Activated T-helper 1 cell treated with anti-CD3 and anti-CD28 coated beads, Interleukin-12 subunit alpha, Interleukin-12 subunit beta, Interleukin-2, Interleukin-4 antibody, amounts not matched to agents 30 ng/mL and 10 ng/mL and 1 ng/mL, durations not matched to agents 14 hours and 24 hours and 36 hours (primary cell): Measurements from ENCODE around the gene MC2R. TPM values are rescaled to one million over a fixed set of nuclear protein-coding genes. Genes with fewer than 3 reads are reported as not detected.
"Not testable (repeated sequence)": the region's sequence is repeated elsewhere in the genome, so short reads cannot be mapped to it uniquely, and the experiment has no call there.

Experiments used
- DNase-seq: peaks from one replicate; pipeline ENCODE4 v3.0.0; 2021; ENCODE audit warnings: low spot score
- H3K27ac Mint-ChIP-seq: one replicate; pipeline ENCODE4 v1.8.0; 2021; ENCODE audit warnings: mild to moderate bottlenecking, mixed read lengths
- H3K27me3 Mint-ChIP-seq: one replicate; pipeline ENCODE4 v1.8.0; 2022; ENCODE audit warnings: mild to moderate bottlenecking, moderate library complexity, mixed read lengths; ENCODE audit not compliant: insufficient read depth
- H3K36me3 Mint-ChIP-seq: one replicate; pipeline ENCODE4 v1.8.0; 2021; ENCODE audit warnings: low read depth, mixed read lengths
- H3K4me1 Mint-ChIP-seq: one replicate; pipeline ENCODE4 v1.8.0; 2021; ENCODE audit warnings: low read depth, mixed read lengths
- H3K4me3 Mint-ChIP-seq: one replicate; pipeline ENCODE4 v1.8.0; 2021; ENCODE audit warnings: mild to moderate bottlenecking, moderate library complexity, mixed read lengths
- H3K9me3 Mint-ChIP-seq: one replicate; pipeline ENCODE4 v1.8.0; 2021; ENCODE audit warnings: mixed read lengths
- intact Hi-C: fragments of 100-400 bp; cut with micrococcal nuclease; formaldehyde crosslinking; loops from one replicate; pipeline ENCODE4 v1.15.1; 2024
- total RNA-seq: library from RNA; stranded (reverse); gene quantifications from 2 replicates; pipeline ENCODE4 v1.2.3, GENCODE V29; 2022

The MC2R gene
- total RNA-seq, 1 donor from 2014 or later: not detected

GRCh38 chr18:13888191-13888716, 27.1 kb downstream of the MC2R start:
- no peaks in the 10 kb centered on the region for H3K36me3 Mint-ChIP-seq
- no peaks in the 10 kb centered on the region for H3K4me1 Mint-ChIP-seq
- H3K4me3 Mint-ChIP-seq: no peak overlapping the region
- no peak for DNase-seq
- H3K27me3 Mint-ChIP-seq: no peaks in the 10 kb centered on the region
- H3K9me3 Mint-ChIP-seq: no peaks in the 10 kb centered on the region
- intact Hi-C loops: no loop called here
- H3K27ac Mint-ChIP-seq: no peak overlapping the region

DNA sequence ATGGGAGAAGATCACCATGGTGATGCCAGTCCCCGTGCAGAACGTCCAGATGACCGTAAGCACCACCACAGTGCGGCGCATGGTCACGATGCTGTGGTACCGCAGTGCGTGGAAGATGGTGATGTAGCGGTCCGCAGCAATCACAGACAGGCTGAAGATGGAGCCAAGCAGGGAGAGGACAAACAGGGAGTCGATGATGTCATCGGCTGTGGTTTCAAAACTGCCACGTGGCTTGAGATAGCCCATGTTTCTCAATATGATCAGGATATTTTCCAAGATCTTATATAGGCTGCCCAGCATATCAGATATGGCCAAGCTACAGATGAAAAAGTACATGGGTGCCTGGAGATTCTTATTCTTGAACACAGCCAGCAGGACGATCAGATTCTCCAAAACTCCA, 30.3 kb downstream of the MC2R start:
- no peaks in the 10 kb centered on the region for H3K4me1 Mint-ChIP-seq
- intact Hi-C loops: no loop called here
- H3K4me3 Mint-ChIP-seq: no peak overlapping the region
- H3K9me3 Mint-ChIP-seq: no peaks in the 10 kb centered on the region
- H3K36me3 Mint-ChIP-seq: no peaks in the 10 kb centered on the region
- H3K27me3 Mint-ChIP-seq: no peaks in the 10 kb centered on the region
- no peak for DNase-seq
- H3K27ac Mint-ChIP-seq: no peak overlapping the region

GRCh38 chr18:13879937-13880336, 35.4 kb downstream of the MC2R start:
- Mint-ChIP-seq H3K27ac (no peak overlapping the region), H3K4me1 (no peaks in the 10 kb centered on the region), H3K36me3 (no peaks in the 10 kb centered on the region), H3K4me3 (no peak overlapping the region), H3K27me3 (peaks cover 1% of the 10 kb centered on the region), H3K9me3 (no peaks in the 10 kb centered on the region)
- intact Hi-C loops: no loop called here
- DNase-seq: no peak

GRCh38 chr18:13879492-13879891, 35.8 kb downstream of the MC2R start:
- intact Hi-C loops: no loop called here
- Mint-ChIP-seq H3K27me3 (peaks cover 1% of the 10 kb centered on the region), H3K27ac (no peak overlapping the region), H3K4me3 (no peak overlapping the region), H3K4me1 (no peaks in the 10 kb centered on the region), H3K9me3 (no peaks in the 10 kb centered on the region), H3K36me3 (no peaks in the 10 kb centered on the region)
- no peak for DNase-seq

- Mint-ChIP-seq H3K4me1 (no peaks in the 10 kb centered on the region), H3K27ac (no peak overlapping the region), H3K27me3 (peaks cover 1% of the 10 kb centered on the region)
Observed at GRCh38 chr18:13878857-13879256, 36.5 kb downstream of the MC2R start.

DNA sequence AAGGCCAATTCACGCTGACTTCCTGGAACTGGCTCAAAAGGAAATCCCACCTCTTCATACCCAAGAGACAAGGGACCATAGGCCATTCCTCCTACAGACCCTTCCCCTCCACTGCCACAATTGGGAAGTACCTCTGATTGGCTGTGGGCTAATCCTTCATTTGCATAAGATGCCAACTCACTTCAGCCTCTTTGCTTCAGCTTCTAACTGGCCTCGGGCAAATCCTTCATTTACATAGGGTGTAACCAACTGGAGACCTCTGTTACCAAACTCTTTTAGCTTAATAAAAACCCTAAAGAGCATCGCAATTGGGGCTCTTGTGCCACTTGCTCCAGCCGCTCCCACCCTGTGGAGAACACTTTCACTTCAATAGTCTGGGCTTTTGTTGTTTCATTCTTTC, 38.2 kb downstream of the MC2R start:
- H3K4me1 Mint-ChIP-seq: no peaks in the 10 kb centered on the region
- H3K4me3 Mint-ChIP-seq: no peak overlapping the region
- DNase-seq: no peak
- H3K36me3 Mint-ChIP-seq: no peaks in the 10 kb centered on the region
- no peak overlapping the region for H3K27ac Mint-ChIP-seq
- intact Hi-C loops: no loop called here
- H3K9me3 Mint-ChIP-seq: no peaks in the 10 kb centered on the region
- H3K27me3 Mint-ChIP-seq: peaks cover 1% of the 10 kb centered on the region

More at GRCh38 chr18:13878857-13879256, 36.5 kb downstream of the MC2R start:
- DNase-seq: no peak
- no peaks in the 10 kb centered on the region for H3K9me3 Mint-ChIP-seq
- intact Hi-C loops: no loop called here
- H3K4me3 Mint-ChIP-seq: no peak overlapping the region
- no peaks in the 10 kb centered on the region for H3K36me3 Mint-ChIP-seq

GRCh38 chr18:13874558-13874957, 40.8 kb downstream of the MC2R start:
- no peak for DNase-seq
- H3K27ac Mint-ChIP-seq: no peak overlapping the region
- no peaks in the 10 kb centered on the region for H3K4me1 Mint-ChIP-seq
- intact Hi-C loops: no loop called here
- no peak overlapping the region for H3K4me3 Mint-ChIP-seq
- H3K9me3 Mint-ChIP-seq: no peaks in the 10 kb centered on the region
- H3K36me3 Mint-ChIP-seq: no peaks in the 10 kb centered on the region
- peaks cover 11% of the 10 kb centered on the region for H3K27me3 Mint-ChIP-seq

DNA sequence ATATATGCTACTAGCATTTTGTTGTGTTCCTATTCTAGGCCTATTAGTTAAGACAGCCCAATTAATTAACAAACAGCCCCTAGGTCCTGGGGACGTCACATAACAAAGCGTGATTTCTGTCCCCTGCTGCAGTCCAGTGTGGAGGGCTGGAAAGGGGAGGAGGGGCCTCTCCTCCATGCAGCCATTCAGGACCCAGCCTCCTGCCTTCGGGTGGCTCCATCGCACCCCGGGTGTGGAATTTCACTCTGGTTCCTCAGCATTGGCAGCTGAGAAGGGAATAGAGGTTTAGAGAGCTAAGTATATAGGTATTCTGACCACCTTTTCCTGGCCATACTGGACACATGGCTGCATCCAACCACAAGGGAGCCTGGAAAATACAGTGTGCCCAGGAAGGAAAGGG, 42.4 kb downstream of the MC2R start:
- Mint-ChIP-seq H3K4me1 (no peaks in the 10 kb centered on the region), H3K9me3 (no peaks in the 10 kb centered on the region)

GRCh38 chr18:13872373-13872772, 43.0 kb downstream of the MC2R start:
- no peak overlapping the region for H3K27ac Mint-ChIP-seq
- DNase-seq: no peak
- H3K36me3 Mint-ChIP-seq: no peaks in the 10 kb centered on the region
- no peak overlapping the region for H3K4me3 Mint-ChIP-seq
- no peaks in the 10 kb centered on the region for H3K4me1 Mint-ChIP-seq
- H3K27me3 Mint-ChIP-seq: peaks cover 25% of the 10 kb centered on the region
- H3K9me3 Mint-ChIP-seq: no peaks in the 10 kb centered on the region
- intact Hi-C loops: no loop called here

More for the DNA sequence above, 42.4 kb downstream of the MC2R start:
- peaks cover 19% of the 10 kb centered on the region for H3K27me3 Mint-ChIP-seq
- no peak overlapping the region for H3K27ac Mint-ChIP-seq
- intact Hi-C loops: no loop called here
- no peaks in the 10 kb centered on the region for H3K36me3 Mint-ChIP-seq
- DNase-seq: no peak
- no peak overlapping the region for H3K4me3 Mint-ChIP-seq

DNA sequence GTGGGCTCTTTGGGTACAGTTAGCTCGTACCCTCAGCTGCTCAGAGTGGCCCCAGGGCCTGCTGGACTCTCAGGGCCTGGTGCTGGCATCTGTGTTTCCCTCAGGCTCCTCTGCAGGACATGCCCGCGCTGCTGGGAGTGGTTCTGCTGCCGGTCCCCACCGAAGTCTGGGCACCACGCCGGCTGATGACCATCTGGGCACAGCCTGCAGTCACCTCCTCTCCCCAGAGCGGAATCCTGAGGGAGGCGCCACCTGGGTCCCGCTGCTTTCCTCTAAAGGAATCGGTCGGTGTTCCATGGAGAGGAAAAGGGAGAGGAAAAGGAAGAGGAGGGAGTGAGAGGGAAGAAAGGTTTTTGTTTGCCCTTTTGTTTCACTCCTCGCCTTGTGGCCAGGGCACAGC, 43.6 kb downstream of the MC2R start:
- Mint-ChIP-seq H3K27me3 (peaks cover 31% of the 10 kb centered on the region), H3K9me3 (no peaks in the 10 kb centered on the region), H3K36me3 (no peaks in the 10 kb centered on the region), H3K4me3 (no peak overlapping the region), H3K4me1 (no peaks in the 10 kb centered on the region), H3K27ac (no peak overlapping the region)
- no peak for DNase-seq
- intact Hi-C loops: no loop called here

GRCh38 chr18:13868501-13869271, 46.6 kb downstream of the MC2R start:
- intact Hi-C loops: no loop called here
- Mint-ChIP-seq H3K4me3 (no peak overlapping the region), H3K9me3 (no peaks in the 10 kb centered on the region), H3K4me1 (no peaks in the 10 kb centered on the region), H3K27me3 (peaks cover 31% of the 10 kb centered on the region), H3K27ac (no peak overlapping the region), H3K36me3 (no peaks in the 10 kb centered on the region)
- DNase-seq: no peak

GRCh38 chr18:13862898-13863297, 52.4 kb downstream of the MC2R start:
- H3K9me3 Mint-ChIP-seq, intact Hi-C loops, H3K36me3 Mint-ChIP-seq, DNase-seq, H3K4me3 Mint-ChIP-seq, H3K4me1 Mint-ChIP-seq, H3K27ac Mint-ChIP-seq: not testable (repeated sequence)
- peaks cover 17% of the 10 kb centered on the region for H3K27me3 Mint-ChIP-seq

- intact Hi-C loops: no loop called here
- H3K4me3 Mint-ChIP-seq: no peak overlapping the region
- no peak for DNase-seq
- H3K27ac Mint-ChIP-seq: no peak overlapping the region
- H3K36me3 Mint-ChIP-seq: no peaks in the 10 kb centered on the region
- H3K9me3 Mint-ChIP-seq: peaks cover 5% of the 10 kb centered on the region
- peaks cover 3% of the 10 kb centered on the region for H3K27me3 Mint-ChIP-seq
- H3K4me1 Mint-ChIP-seq: no peaks in the 10 kb centered on the region
Observed at GRCh38 chr18:13849791-13850190, 65.5 kb downstream of the MC2R start.
